Smooth muscle cell (in vitro differentiated cells): ENCODE measurements around the gene KRTAP10-4. TPM values are rescaled to one million over a fixed set of nuclear protein-coding genes. Genes with fewer than 3 reads are reported as not detected.

Source experiments
- DNase-seq: peaks from one replicate; lab custom pipeline; 2025; ENCODE audit not compliant: unreplicated experiment; lab: John Stamatoyannopoulos, UW
- H2AFZ ChIP-seq: fragments of 200-600 bp; sonication (generic); 2 replicates; pipeline ENCODE4 v1.6.0; 2016; ENCODE audit warnings: antibody characterized with exemption, low read depth, mild to moderate bottlenecking
- H3F3A ChIP-seq: fragments of 200-600 bp; sonication (generic); 2 replicates; pipeline ENCODE4 v1.6.0; 2017; ENCODE audit warnings: antibody characterized with exemption, low read depth
- H3K27ac ChIP-seq: fragments of 200-600 bp; sonication (generic); 2 replicates; pipeline ENCODE4 v1.5.1; 2016; ENCODE audit warnings: low read depth, mild to moderate bottlenecking
- H3K27me3 ChIP-seq: fragments of 200-600 bp; sonication (generic); 2 replicates; pipeline ENCODE4 v1.6.1; 2016; ENCODE audit warnings: low read depth, mild to moderate bottlenecking
- H3K36me3 ChIP-seq: fragments of 200-600 bp; sonication (generic); 2 replicates; pipeline ENCODE4 v1.5.1; 2016; ENCODE audit warnings: low read depth
- H3K4me1 ChIP-seq: fragments of 200-600 bp; sonication (generic); 2 replicates; pipeline ENCODE4 v1.5.1; 2016; ENCODE audit warnings: low read depth
- H3K4me2 ChIP-seq: fragments of 200-600 bp; sonication (generic); 2 replicates; pipeline ENCODE4 v1.6.0; 2016; ENCODE audit warnings: mild to moderate bottlenecking
- H3K4me3 ChIP-seq: fragments of 200-600 bp; sonication (generic); 2 replicates; pipeline ENCODE4 v1.5.1; 2016; ENCODE audit warnings: mild to moderate bottlenecking
- H3K79me2 ChIP-seq: fragments of 200-600 bp; sonication (generic); 2 replicates; pipeline ENCODE4 v1.6.0; 2016; ENCODE audit warnings: low read depth, mild to moderate bottlenecking
- H3K9ac ChIP-seq: fragments of 200-600 bp; sonication (generic); 2 replicates; pipeline ENCODE4 v1.6.0; 2016; ENCODE audit warnings: low read depth
- H3K9me3 ChIP-seq: fragments of 200-600 bp; sonication (generic); replicated peaks from 2 replicates; pipeline ENCODE4 v1.5.1; 2016; ENCODE audit warnings: low read depth
- H4K20me1 ChIP-seq: fragments of 200-600 bp; sonication (generic); 2 replicates; pipeline ENCODE4 v1.6.0; 2016; ENCODE audit warnings: low read depth
- WGBS: methylation state at CpG from one replicate; pipeline ENCODE4 v1.1.7; 2016; ENCODE audit warnings: low lambda C conversion rate; 5-methylcytosine and 5-hydroxymethylcytosine counted together
- polyA plus RNA-seq: library from polyadenylated mRNA; unstranded; fragments of >200 nt; fragmentation: Nextera tagmentation; extraction: Ambion mirVana; gene quantifications from 2 replicates; pipeline ENCODE4 v1.2.1, GENCODE V29; 2016
- total RNA-seq: library from RNA; depleted of rRNA; stranded (reverse); fragments of >200 nt; gene quantifications from 2 replicates; pipeline ENCODE4 v1.2.3, GENCODE V29; 2014
- TF ChIP-seq, protein P1 (sequence below): fragments of 200-600 bp; sonication (generic); IDR thresholded peaks from 2 replicates; pipeline ENCODE4 v1.5.1; 2017; ENCODE audit warnings: borderline replicate concordance, mild to moderate bottlenecking, antibody characterized with exemption; ENCODE audit not compliant: insufficient read depth, poor library complexity, severe bottlenecking

KRTAP10-4 gene
- total and polyA plus RNA-seq, 2 experiments from 2014 or later = not detected

DNA sequence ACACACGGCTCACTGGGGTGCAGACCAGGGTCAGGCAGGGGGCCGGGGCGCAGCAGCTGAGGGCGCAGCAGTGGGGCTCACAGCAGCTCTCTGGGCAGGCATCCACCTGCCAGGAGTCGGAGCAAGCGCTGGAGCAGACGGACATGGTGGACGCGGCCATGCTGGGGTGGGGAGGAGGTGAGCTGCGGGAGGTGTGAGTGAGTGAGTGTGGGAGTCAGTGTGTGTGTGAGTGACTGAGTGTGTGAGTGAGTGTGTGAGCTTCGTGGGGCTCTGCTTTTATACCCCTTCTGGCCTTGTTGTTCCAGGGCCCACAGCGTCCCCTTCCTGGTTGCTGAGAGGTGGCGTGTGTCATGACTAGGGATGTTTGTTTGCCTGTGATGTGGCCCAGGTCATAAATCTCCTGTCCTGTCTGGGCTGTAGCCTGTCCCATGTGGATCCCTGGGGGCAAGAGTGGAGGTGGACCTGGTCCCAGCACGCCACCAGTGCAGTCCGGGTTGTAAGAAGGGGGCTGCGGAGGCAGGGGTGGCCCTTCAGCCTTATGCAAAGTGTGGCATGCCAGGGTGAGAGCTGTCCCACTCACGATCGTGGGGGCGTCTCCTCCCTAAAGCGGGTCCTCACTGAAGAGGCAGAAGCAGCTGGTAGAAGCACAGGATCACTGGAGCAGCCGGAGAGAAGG is 33.4 kb upstream of the KRTAP10-4 start, which contains the start of gene KRTAP10-1:
TSS of gene KRTAP10-1 (minus strand) at position 205 of the 676 bp plus-strand sequence. CDS start at position 160, 45 bp downstream.
- Histone ChIP-seq H3F3A (no peaks in the 10 kb centered on the region), H3K79me2 (no peaks in the 10 kb centered on the region), H2AFZ (no peak within 1 kb of the TSS), H4K20me1 (no peaks in the 10 kb centered on the region), H3K27me3 (no peaks in the 10 kb centered on the region), H3K9ac (no peak within 1 kb of the TSS), H3K4me2 (no peak within 1 kb of the TSS), H3K9me3 (no peaks in the 10 kb centered on the region), H3K27ac (no peak within 1 kb of the TSS), H3K36me3 (no peaks in the 10 kb centered on the region), H3K4me1 (no peaks in the 10 kb centered on the region), H3K4me3 (no peak within 1 kb of the TSS)
- WGBS = 89% methylated on average over 21 of the region's 21 CpGs
- TF ChIP-seq, protein P1, sequence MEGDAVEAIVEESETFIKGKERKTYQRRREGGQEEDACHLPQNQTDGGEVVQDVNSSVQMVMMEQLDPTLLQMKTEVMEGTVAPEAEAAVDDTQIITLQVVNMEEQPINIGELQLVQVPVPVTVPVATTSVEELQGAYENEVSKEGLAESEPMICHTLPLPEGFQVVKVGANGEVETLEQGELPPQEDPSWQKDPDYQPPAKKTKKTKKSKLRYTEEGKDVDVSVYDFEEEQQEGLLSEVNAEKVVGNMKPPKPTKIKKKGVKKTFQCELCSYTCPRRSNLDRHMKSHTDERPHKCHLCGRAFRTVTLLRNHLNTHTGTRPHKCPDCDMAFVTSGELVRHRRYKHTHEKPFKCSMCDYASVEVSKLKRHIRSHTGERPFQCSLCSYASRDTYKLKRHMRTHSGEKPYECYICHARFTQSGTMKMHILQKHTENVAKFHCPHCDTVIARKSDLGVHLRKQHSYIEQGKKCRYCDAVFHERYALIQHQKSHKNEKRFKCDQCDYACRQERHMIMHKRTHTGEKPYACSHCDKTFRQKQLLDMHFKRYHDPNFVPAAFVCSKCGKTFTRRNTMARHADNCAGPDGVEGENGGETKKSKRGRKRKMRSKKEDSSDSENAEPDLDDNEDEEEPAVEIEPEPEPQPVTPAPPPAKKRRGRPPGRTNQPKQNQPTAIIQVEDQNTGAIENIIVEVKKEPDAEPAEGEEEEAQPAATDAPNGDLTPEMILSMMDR = no peak
- no peak for DNase-seq

DNA sequence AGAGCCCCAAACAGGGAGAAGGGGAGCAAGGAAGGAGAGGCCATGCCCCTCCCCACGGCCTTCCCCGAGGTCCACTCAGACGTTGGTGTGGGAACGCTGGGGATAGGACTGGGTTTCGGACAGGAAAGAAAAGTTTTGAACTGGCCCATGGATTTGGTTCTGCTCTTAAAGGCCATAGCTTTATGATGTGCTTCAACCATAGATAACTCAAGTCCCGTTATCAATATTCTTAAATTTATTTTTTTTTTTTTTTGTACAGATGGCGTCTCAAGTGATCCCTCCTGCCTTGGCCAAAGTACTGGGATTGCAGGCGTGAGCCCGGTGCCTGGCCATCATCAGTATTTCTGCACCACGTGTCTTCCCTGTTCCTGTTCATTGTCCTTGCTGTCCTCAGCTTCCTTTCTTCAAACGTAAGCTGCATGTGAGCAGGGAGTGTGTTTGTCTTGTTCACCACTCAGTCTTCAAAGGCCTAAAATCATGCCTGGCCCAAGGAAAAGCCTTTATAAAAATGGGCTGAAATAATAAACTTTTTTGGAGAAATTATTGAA is 32.7 kb upstream of the KRTAP10-4 start:
- Histone ChIP-seq H3K4me1 (no peaks in the 10 kb centered on the region), H4K20me1 (no peaks in the 10 kb centered on the region), H3K36me3 (no peaks in the 10 kb centered on the region), H3K4me2 (no peak overlapping the region), H3K79me2 (no peaks in the 10 kb centered on the region), H3K9ac (no peak overlapping the region), H3K27ac (no peak overlapping the region), H3K27me3 (no peaks in the 10 kb centered on the region), H3F3A (no peaks in the 10 kb centered on the region), H3K9me3 (no peaks in the 10 kb centered on the region), H3K4me3 (no peak overlapping the region), H2AFZ (no peak overlapping the region)
- TF ChIP-seq, protein P1 = no peak
- 93% methylated on average over 11 of the region's 11 CpGs for WGBS
- DNase-seq = no peak

DNA sequence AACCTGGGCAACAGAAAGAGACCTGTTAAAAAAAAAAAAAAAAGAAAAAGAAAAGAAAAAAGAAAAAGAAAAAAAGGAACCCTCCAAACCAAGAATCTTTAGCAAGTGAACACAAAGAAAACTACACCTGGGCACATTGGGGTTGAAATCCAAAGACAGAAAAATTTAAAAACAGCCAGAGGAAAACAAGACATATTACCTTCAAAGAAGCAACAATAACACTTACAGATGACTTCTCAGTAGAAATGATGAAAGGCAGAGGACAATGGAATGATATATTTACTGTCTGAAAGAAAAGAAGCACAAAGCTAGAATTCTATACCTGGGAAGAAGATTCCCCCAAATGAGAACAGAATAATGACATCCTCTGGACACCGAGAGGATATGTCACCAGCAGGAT is 30.8 kb upstream of the KRTAP10-4 start:
- H3K9ac ChIP-seq = no peak overlapping the region
- 70% methylated on average over 1 of the region's 1 CpG for WGBS
- H3K4me1 ChIP-seq = no peaks in the 10 kb centered on the region
- no peaks in the 10 kb centered on the region for H3K79me2 ChIP-seq
- TF ChIP-seq, protein P1 = no peak
- no peak for DNase-seq
- H3K4me2 ChIP-seq = no peak overlapping the region
- H4K20me1 ChIP-seq = no peaks in the 10 kb centered on the region
- H2AFZ ChIP-seq = no peak overlapping the region
- H3K27ac ChIP-seq = no peak overlapping the region
- no peaks in the 10 kb centered on the region for H3K27me3 ChIP-seq
- no peak overlapping the region for H3K4me3 ChIP-seq
- no peaks in the 10 kb centered on the region for H3K36me3 ChIP-seq
- no peaks in the 10 kb centered on the region for H3F3A ChIP-seq
- H3K9me3 ChIP-seq = peaks cover 8% of the 10 kb centered on the region
